Measurements from ENCODE around the gene ZACN.

The ZACN gene

GRCh38 chr17:76079535-76079955 lies 563 bp downstream of the ZACN start:
- no peak overlapping the region for H3K4me3 ChIP-seq (replicated peaks in 1 of 2; ENCODE audit: low read depth in 2 of 2, low read length in 2 of 2)
- DNase-seq (ENCODE audit: low read depth in 2 of 2): no peak
- no peak for TF ChIP-seq CTCF (IDR thresholded peaks at IDR 0.05; ENCODE audit: low read depth, low read length)

DNA sequence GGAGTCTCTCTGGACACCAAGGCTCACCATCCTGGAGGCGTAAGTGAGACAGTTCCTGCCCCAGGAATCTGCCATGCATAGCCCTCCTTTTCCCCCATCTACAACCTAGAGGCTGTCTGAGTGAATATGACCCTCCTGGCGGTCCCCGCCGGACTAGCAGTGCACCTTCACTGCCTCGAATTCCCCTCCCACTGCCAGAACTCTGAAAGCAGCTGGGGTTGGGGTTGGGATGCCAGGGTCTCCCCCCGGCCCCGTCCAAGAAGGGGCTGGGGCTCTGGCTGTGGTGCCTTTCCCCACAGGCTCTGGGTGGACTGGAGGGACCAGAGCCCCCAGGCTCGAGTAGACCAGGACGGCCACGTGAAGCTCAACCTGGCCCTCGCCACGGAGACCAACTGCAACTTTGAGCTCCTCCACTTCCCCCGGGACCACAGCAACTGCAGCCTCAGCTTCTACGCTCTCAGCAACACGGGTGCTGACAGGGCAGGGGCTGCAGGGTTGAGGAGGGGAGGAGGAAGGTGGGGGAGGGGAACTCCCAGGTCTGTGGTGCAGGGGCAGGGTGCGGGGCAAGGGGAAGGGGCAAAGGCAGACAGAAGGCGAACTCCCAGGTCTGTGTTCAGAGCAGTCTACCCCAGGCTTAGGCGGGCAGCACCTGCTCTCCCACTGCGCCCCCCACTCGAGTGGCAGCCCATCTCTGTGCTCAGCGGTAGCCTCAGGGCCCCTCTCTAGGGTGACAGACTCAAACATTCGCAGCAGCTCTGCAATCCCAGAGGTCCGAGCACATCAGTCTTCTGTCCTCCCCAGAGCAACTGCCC lies 1.2 kb downstream of the ZACN start:
- DNase-seq (ENCODE audit: low read depth in 2 of 2): peak in 1 of 2 donors; percentile 20
- TF ChIP-seq CTCF (IDR thresholded peaks at IDR 0.05; ENCODE audit: low read depth, low read length): peak; percentile 21
- no peak overlapping the region for H3K4me3 ChIP-seq (replicated peaks in 1 of 2; ENCODE audit: low read depth in 2 of 2, low read length in 2 of 2)

DNA sequence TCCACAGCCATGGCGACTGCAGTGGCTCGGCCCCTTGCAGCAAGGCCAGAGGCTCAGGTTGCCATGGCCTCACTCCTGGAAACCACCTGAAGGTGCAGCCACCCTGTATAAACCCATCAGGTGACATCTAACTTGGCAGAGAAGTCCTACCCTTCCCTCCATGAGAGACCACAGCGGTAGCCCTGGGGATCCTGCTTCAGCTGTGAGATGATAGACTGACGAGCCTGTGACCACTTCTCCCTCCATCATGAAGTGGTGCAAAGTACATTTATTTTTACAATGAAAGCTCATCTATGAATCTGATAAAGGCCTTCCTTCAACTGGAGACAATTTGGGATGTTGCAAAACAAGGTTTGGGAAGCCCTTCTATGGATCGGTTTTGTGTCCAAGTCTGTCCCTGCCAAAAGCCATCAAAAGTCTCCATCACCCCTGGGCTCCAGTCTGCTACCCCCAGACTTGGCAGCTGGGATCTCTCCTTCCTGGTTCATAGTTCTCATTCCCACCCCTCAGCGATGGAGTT lies 1.8 kb downstream of the ZACN start:
- H3K4me3 ChIP-seq (replicated peaks in 1 of 2; ENCODE audit: low read depth in 2 of 2, low read length in 2 of 2): no peak overlapping the region
- TF ChIP-seq CTCF (IDR thresholded peaks at IDR 0.05; ENCODE audit: low read depth, low read length): no peak
- no peak for DNase-seq (ENCODE audit: low read depth in 2 of 2)

DNA sequence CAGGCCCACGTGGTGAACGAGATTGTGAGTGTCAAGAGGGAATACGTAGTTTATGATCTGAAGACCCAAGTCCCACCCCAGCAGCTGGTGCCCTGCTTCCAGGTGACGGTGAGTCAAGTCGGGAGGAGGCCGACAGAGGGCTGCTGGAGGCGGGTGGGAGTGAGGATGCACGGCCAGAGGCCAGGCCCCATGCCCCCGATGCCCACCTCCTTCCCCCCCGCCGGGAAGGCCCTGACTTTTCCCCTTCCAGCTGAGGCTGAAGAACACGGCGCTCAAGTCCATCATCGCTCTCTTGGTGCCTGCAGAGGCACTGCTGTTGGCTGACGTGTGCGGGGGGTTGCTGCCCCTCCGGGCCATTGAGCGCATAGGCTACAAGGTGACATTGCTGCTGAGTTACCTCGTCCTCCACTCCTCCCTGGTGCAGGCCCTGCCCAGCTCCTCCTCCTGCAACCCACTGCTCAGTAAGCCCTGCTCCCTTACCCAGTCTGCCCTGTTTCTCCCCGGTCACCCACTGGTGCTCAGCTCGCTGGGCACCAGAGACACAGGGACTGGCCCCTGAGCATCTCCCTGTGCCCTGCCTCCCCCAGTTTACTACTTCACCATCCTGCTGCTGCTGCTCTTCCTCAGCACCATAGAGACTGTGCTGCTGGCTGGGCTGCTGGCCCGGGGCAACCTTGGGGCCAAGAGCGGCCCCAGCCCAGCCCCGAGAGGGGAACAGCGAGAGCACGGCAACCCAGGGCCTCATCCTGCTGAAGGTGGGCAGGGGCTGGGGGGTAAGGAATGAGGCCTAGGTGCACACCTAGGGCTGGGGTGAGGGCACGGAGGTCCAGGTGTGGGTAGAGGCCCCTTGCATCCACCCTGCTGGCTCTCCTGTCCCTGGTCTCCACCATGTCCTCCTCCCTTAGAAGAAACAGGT lies 2.6 kb downstream of the ZACN start:
- DNase-seq (ENCODE audit: low read depth in 2 of 2): no peak
- no peak overlapping the region for H3K4me3 ChIP-seq (replicated peaks in 1 of 2; ENCODE audit: low read depth in 2 of 2, low read length in 2 of 2)

DNA sequence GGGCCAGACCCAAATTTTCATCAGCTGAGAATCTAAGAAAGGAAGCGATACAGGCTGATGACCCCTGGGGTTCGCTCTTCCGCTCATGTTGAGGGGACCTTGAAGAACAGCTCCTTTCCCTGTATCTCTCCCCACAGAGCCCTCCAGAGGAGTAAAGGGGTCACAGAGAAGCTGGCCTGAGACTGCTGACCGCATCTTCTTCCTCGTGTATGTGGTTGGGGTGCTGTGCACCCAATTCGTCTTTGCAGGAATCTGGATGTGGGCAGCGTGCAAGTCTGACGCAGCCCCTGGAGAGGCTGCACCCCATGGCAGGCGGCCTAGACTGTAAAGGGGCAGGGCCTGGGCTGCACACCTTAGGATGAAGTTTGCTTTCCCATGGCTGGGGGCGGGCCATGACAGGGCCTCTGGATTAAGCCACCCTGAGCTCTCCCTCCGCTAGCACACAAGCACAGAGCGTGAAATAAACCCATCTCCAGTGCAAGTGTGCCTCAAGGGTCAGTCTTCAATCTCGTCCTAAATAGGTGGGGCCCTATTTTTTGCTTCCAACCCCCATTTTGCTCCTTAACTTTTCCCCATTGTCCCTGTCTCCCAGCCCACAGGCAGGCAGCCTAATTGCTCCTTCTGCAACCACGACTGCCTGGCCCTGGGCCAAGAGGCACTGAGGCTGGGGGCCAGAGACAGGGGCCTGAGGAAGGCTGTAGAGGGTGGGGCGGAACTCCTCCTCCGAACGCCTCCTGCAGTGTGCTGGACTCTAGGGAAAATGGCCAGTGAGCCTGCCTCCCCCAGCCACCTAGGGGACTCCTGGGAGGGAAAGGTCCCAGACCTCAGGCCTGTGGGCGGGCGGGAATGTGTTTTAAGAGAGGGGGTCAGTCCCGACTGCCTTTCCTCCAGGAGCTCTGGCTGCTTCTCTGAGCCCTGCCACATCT lies 3.6 kb downstream of the ZACN start:
- no peak overlapping the region for H3K4me3 ChIP-seq (replicated peaks in 1 of 2; ENCODE audit: low read depth in 2 of 2, low read length in 2 of 2)
- DNase-seq (ENCODE audit: low read depth in 2 of 2): no peak
- TF ChIP-seq CTCF (IDR thresholded peaks at IDR 0.05; ENCODE audit: low read depth, low read length): no peak

More for the DNA sequence above, 2.6 kb downstream of the ZACN start:
- TF ChIP-seq CTCF (IDR thresholded peaks at IDR 0.05; ENCODE audit: low read depth, low read length): no peak

Data from cardiac fibroblast (primary cell).